Epithelial cell of prostate (primary cell): Measurements from ENCODE around the gene LARP4B.
A peak's percentile ranks its signal among the peaks of the same experiment; 100 is the strongest.
"Not testable (repeated sequence)": the region's sequence is repeated elsewhere in the genome, so short reads cannot be mapped to it uniquely, and the experiment has no call there.

ENCODE experiments used
- DNase-seq: peaks from one replicate; pipeline ENCODE4 v3.0.0-alpha.2; 2011; ENCODE audit warnings: low read depth, low spot score
- H3K27ac ChIP-seq: fragments of 450-650 bp; 2 replicates; pipeline ENCODE4 v1.5.1; 2017; ENCODE audit warnings: mild to moderate bottlenecking

Gene LARP4B

DNA sequence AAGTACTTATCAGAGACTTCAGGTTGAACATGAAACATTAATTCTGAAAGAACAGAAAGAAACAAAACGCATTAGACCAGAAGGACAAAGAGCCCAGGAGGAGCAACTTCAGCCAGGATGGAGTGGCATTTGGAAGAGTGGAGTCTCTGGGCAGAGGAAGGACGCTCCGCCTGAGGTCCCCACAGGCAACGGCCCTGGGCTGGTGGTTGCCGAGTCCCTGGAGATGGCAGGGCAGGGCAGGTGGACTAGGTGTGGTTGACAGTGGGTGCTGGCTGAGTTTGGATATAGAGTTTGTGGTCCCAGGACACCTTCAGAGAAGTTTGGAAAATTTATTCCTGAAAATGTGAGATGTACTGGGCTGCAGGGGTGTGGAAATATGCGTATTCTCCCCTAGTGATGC is 27.4 kb upstream of the LARP4B start:
- no peak overlapping the region for H3K27ac ChIP-seq
- DNase-seq, result no peak

DNA sequence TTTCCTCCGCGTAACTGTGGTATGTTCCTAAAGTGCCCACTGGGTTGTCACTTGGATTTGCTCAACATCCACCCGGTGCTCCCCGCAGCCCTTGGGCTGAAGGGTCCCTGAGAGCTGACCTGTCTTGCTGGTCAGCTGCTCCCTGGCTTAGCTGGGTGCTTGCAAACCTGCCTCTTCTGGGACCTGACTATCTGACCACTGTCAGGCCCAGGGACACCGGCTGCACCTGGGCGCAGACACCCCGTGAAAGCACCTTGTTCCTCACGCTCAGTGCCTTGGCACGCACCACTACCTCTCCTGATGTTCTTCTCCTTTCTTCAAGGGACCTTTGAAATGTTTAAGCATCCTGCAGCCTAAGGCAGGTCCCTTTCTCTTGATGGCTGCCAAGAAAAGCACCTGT is 26.6 kb upstream of the LARP4B start:
- H3K27ac ChIP-seq, result no peak overlapping the region
- DNase-seq, result no peak

DNA sequence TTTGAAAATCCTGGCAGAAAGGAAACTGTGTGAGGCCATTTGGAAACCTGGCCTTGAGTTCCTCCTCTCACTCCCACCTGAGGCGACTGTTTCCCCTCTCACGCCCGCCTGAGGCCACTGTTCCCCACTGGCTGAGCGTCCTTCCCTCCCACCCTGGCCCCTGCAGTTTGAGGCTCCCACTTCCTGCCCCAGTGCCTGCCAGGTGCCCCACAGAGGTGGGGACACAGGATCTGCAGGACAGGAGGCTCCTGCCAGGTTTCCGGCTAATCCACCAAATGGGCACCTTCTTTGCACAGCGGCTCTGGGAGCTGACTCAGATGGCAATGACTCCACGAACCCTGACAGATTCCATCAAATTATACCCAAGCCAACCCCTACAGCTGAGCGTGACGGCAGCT is 24.3 kb upstream of the LARP4B start:
- no peak for DNase-seq
- H3K27ac ChIP-seq, result no peak overlapping the region

DNA sequence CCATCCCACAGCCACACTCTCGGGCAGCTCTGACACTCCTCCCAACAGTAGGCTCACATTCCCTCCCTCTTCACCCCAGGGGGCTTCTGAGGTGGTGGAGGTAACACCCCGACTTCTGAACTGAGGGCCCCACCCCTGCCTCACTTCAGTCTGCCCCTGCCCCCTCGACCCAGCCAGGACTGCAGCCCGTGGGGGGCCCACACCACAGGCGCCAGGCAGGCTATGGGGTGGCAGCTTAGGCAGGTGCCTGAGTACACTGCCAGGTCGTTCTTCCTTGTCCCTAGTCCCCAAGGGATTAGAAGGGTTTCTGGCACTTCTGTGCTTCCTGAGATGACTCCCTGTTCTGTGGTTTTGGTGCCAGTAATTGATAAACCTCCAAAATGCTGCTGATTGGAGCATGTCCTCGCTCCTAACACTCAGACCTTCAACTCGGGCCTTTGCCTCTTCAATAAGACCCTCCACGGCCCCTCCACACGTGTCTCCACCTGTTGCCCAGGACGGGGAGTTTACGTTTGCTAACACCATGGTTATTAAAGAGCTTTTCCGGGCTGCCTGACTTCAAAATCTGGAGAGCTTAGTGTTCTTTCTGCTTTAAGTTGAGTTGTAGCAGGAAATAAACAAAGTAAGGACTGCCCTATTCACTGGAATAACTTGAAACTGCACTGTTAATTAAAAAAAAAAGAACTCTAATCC is 23.8 kb upstream of the LARP4B start:
- no peak for DNase-seq
- no peak overlapping the region for H3K27ac ChIP-seq

DNA sequence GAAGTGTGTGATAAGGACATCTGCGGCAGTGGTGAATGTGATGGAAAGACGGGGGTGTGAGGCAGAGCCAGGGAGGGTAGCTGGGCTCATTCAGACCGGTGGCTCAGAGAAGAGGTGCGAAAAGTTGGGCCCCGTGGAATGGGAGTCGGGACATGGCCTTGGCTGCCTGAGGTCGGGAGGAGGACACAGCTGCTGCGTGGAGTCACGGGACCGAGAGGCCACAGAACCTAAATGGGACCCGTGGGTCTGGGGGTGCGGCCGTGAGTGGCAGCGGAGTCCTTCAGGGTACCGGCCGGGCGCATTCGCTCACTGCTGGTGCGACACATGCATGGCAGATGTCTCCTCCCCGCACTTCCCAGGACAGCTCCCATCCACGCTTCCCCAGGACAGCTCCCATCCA is 22.9 kb upstream of the LARP4B start:
- H3K27ac ChIP-seq, result no peak overlapping the region
- no peak for DNase-seq

DNA sequence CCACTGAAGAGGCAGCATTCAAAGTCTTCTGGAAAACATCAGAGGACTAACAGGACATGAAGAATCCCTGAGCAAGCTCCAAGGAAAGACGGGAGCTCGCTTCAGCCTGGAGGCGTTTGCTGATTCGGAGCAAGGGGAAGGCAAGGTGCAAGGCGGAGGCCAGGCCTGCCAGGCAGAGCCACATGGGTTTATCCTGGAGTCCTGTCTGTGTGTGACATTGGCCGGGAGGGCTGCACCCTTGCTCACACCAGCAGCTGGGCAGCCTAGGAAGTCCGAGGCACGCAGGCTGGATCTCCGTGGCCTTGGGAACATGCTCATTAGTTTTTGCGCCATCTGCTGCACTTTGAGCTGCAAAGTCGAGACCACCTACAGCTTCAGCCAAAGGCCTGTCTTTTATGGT is 22.3 kb upstream of the LARP4B start:
- no peak for DNase-seq
- H3K27ac ChIP-seq, result no peak overlapping the region

DNA sequence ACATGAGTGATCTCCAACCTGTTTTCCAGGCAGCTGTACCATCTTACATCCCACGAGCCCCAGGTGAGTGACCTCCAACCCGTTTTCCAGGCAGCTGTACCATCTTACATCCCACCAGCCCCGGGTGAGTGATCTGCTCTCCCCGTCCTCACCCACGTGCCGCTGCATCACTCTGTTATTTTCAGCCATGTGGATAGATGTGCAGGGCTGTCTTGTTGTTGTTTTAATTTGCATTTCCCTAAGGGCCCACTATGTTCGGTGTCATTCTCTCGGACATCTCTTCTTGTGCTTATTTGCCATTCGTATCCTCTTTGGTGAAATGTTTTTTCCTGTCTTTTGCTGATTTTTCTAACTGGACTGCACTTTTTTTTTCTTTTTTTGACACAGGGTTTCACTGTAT is 17.9 kb upstream of the LARP4B start:
- no peak overlapping the region for H3K27ac ChIP-seq
- no peak for DNase-seq

DNA sequence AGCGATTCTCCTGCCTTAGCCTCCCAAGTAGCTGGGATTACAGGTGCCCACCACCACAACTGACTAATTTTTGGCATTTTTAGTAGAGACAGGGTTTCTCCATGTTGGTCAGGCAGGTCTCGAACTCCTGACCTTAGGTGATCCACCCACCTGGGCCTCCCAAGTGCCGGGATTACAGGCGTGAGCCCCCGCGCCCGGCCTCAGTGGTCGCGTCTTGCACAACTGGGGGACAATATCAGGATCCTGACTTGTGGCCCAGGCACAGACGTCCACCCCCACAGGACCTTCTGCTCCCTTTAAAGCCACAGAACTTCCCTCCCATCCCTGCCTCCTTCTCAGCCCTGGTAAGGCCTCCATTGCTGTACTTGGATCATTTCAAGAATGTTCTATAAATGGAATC is 16.8 kb upstream of the LARP4B start:
- DNase-seq, result no peak
- H3K27ac ChIP-seq, result no peak overlapping the region

DNA sequence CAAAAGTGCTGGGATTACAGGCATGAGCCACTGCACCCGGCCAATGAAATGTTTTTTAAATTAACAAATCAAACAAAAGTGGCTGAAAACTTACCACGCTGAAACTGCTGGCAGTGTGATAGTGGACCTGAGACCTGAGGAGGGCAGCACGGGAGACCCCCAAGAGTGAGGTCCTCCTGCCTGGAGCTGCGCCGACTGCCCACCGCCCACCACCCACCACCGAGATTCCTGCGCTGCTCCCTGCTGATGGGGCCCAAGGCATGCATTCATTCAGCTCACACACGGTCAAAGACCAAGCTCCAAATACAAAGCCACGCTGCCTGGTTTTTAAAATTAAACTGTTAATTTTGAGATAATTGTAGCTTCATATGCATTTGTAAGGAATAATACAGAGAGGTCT is 16.4 kb upstream of the LARP4B start:
- H3K27ac ChIP-seq, result no peak overlapping the region
- DNase-seq, result no peak

DNA sequence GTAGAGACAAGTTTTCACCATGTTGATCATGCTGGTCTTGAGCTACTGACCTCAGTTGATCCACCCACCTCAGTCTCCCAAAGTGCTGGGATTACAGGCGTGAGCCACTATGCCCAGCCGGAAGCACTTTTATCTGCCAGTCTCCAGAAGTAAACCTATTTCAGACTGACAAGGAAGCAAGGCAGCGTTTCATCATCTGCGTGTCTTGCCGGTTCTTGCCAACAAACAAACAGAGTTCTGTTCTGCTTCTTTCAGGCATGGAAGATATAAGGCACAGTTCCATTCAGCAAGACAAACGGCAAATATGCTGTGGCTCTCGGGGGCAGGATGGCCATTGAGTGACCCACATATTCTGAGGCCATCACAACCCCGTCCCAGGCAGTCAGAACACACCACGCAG is 15.5 kb upstream of the LARP4B start:
- DNase-seq, result peak; percentile 10
- H3K27ac ChIP-seq, result peak overlapping the region; percentile 58

DNA sequence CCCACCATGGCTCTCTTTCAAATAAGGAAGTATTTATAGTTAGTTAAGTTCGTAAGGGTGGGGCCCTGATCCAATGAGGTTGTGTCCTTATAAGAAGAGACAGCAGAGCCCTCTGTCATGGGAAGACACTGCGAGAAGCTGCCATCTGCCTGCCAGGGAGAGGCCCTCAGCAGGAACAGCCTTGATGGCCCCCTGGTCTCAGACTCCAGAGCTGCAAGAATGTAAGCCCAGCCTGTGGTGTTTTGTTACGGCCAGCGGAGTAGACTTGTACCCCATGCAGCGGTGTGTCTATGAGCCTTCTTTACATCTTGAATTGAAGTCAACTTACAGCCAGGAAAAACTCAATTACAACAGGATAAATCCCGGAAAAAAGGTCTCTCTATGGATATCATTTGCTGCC is 14.3 kb upstream of the LARP4B start:
- no peak for DNase-seq
- no peak overlapping the region for H3K27ac ChIP-seq

DNA sequence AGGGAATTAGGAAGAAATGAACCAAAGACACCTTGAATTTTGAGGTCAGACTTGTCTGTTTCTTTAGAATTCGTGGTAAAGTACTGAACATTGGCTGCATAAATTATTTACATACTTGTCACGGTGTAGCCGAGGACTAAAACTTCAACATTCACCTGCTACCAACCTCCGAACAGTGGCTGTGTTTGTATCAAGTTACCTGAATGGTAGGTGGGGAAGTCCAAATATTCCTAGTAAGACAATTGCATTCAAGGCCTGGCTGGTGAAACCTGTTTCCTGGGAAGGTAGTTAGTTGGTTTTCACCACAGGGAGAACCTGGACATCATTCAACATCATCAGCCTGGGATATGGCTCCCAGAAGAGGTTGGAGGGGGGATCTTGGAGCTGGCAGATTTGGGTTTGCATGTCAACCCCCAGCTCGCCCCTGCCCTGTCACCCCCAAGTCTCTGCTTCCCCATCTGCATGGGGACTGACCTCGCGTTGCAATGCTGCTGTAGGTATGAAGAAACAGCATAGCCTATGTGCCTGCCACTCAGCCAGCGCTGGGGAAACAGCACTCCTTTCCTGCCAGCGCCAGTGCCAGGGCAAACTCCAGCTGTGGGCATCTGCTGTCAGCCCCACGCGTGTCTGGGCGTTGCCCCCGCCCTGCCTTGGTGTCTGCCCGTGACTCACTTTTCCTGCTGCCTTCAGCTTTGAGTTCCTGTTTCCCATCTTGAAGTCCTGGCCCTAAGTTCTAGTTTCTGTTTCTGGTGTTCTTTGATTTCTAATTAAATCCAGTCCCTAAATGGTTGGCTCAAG is 12.7 kb upstream of the LARP4B start:
- peak; percentile 50 for DNase-seq
- peak overlapping the region; percentile 43 for H3K27ac ChIP-seq

DNA sequence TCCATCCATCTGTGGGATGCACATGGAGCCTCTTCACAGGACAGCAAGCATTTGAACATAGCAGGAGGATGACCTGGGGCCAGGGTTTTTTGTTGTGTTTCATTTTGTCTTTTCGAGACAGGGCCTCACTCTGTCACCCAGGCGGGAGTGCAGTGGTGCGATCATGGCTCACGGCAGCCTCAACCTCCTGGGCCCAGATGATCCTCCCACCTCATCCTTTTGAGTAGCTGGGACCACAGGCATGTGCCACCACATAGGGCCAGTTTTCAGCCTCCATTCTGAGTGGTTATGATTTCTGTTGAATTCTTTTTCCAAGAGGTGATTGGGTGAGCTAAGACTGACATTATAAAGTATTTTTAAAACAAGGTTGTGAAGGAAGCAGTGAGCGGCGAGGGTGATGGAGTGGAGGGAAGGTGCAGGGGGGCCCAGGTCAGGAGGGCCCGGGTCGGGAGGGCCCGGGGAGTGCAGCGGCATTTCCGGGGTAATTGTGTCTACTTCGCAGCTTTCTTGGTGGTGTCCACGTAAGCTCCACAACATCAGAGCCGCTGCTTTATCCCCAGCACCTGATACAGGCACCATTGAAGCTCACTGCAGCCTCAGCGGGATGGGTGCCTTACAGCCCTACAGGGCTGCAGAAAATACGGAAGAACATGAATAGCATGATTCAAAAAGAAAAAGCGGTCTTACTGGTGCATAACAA is 12.0 kb upstream of the LARP4B start:
- H3K27ac ChIP-seq, result peak overlapping the region; percentile 43
- DNase-seq, result no peak

DNA sequence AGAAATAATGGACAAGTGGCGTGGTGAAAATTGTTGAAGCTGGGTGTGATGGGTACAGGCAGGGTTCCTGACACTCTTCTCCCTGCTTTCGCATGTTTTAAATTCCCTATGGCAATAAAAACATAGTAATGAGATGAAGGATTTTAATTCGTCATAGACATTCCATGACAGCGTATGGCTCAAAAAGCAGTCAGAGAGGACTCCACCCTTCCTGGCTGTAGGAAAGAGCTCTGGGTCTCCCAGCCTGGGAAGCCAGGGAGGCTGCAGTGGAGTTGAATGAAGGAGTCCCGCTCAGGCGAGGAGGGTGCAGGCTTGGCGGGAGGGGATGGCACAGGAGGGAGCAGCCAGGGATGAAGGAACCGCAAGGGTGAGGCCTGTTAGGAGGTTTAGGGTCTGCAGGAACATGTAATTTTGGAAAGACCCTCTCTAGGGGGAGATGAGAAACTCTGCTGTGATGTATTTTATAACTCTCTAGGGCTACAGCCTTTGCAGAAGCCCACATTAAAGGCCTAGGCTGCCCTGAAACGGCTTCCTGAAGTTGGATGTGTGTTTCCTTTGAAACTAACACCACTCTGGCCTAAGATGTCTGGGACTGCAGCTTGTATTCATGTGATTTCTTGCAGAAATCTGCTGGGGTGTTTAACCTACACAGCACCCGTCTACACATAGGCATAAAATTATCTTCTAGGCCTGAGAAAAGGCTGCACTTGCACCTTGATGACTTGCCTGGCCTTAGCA is 7.6 kb upstream of the LARP4B start:
- H3K27ac ChIP-seq, result no peak overlapping the region
- DNase-seq, result no peak

DNA sequence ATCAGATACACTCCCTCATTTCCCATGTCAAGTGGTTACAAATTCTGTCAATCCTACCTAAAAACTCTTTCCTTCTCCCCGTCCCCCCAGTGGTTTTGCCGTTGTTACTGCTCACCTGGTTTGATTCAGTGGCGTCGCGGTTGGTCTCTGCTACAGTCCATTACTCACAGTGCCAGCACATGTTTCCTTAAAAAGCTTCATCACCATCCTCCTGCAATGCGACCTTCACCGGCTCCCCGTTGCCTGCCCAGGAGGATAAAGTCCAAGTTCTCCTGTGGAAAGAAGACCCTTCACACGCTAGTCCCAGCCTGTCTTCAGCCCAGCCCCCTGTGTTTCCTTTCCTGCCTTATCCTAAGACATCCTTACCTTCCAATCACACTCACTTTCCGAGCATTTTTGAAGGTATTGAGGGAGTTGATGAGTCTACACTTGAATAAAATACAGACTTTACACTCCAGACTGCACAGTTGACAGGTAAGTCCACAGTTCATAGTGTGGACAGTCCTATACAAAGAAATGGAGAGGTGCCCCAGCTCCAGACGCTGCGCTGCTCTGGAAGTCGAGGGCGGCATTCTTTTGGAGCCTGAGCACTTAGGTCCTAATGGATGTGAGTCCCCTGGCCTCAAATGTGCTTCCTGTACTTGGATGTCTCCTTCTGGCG is 3.4 kb upstream of the LARP4B start:
- no peak overlapping the region for H3K27ac ChIP-seq
- DNase-seq, result no peak

DNA sequence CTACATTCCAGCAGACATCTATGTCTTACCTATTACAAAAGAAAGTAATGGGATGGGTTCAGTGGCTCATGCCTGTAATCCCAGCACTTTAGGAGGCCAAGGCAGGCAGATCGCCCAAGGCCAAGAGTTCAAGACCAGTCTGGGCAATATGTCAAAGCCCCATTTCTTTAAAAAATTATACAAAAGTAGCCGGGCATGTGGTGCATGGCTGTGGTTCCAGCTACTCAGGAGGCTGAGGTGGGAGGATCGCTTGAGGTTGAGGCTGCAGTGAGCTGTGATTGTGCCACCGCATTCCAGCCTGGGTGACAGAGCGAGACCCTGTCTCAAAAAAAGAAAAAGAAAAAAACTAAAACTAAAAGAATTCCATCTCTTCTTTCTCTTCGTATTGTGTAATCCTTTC is 2.7 kb upstream of the LARP4B start:
- not testable (repeated sequence) for H3K27ac ChIP-seq, DNase-seq

DNA sequence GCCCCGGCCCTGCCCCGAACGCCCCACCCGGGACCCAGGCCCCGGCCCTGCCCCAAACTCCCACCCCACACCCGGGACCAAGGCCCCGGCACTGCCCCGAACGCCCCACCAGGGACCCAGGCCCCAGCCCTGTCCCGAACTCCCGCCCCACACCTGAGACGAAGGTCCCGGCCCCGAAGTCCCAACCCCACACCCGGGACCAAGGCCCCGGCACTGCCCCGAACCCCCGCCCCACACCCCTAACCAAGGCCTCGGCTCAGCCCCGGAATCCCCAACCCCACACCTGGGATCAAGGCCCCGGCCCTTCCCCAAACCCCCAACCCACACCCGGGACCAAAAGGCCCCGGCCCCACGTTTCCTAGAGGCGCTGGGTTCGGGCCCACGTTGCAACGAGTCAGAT is 1.1 kb upstream of the LARP4B start:
- no peak for DNase-seq
- H3K27ac ChIP-seq, result no peak overlapping the region

DNA sequence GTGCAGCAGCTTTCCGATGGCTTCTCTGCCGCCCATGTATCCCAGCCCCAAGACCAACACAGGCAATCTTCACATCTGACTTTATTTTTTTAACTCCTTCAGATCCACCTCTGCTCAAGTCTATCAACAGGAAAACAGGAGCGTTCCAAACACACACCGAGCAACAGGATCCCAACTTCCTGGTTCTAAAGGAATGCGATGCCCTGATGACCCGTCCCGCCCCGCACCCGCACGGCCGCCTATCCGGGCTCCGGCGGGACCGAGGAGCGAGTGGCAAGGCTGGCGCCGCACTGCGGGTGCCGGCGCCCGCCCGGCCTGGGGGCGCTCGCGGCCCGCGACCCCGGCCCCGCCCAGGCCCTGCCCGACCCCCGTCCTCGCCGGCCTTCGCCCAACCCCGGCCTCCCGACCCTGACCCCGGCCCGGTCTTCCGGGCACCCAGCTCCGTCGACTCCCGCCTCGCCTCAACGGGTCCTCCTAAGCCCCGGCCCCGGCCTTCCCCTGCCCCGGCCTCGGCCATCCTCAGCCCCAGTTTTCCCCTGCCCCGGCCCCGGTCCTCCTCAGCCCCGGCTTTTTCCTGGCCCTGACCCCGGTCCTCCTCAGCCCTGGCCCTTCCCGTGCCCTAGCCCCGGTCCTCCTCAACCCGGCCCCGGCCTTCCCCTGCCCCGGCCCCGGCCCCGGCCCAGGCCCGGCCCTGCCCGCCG is 730 bp downstream of the LARP4B start:
- DNase-seq, result no peak
- peak overlapping the region; percentile 97 for H3K27ac ChIP-seq

DNA sequence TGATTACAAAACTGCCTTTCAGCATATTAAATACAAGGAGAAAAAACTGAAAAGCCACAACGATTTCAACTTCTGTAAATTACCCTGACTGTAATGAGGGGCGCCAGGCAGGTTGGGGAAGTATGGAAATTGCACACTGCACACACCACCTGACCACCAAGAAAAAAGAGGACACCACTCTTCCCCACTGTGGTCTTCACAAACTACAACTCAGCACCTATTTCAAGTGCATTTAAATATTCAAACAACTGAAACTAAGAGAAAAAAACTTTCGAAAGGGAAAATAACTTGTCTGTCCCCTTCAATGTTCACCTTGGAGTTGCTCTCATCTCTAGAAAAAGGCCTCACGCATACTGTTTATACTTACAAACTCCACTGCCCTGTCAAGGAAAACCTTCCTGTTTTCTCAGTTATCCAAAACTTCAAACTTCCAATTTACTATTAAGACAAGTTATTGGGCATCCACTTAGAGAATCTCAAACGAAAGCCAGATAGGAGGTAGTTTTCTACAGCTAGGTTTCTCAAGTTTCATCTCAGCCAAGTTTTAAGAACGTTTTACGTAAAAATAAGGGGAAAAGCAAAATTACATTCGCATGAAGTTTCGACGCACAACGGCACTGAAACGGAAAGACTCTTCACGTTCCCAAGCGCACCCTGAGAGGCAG is 1.4 kb downstream of the LARP4B start:
- peak overlapping the region; percentile 97 for H3K27ac ChIP-seq
- DNase-seq, result no peak
